ENCODE results near the gene NCMAP.

The NCMAP gene

GRCh38 chr1:24575905-24576587, 20.2 kb downstream of the NCMAP start:
- DNase-seq = peak; percentile 60

DNA sequence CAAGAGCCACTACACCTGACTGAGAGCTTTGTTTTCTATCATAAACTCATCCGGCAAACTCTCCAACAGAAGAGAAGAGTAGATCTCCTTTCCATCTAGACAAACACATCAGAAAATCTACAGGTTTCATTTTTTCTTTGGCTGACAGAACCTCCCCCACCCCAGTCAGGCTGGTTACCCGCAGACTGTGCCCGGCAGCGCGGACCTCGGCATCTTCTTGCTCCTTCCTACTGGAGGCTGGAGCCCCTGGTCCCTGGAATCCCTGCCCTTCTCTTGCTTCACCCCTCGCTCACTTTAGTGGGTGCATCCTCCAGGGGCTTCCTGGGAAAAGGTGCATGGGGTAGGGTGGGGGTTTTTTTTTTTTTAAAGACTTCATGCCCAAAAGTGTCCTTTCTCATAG, 23.0 kb downstream of the NCMAP start:
- no peak for DNase-seq

DNA sequence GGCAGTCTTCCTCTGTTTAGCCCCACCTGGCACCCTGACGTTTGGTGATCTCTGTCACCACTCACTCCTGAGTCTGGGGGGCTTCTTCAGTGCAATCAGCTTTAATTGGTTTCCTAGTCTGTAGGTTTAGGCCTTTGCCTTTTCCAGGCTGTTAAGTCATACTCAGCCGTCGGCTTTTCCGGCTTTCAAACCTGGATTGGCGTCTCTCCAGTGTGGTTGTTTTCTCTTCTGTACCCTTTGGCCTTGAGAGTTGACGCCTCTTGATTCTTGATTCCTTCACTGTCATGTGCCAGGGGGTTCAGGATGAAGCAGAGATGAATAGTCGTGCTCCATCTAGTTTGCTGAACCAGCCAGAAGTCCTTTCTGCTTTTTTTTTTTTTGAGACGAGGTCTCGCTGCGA, 24.9 kb downstream of the NCMAP start:
- no peak for DNase-seq

DNA sequence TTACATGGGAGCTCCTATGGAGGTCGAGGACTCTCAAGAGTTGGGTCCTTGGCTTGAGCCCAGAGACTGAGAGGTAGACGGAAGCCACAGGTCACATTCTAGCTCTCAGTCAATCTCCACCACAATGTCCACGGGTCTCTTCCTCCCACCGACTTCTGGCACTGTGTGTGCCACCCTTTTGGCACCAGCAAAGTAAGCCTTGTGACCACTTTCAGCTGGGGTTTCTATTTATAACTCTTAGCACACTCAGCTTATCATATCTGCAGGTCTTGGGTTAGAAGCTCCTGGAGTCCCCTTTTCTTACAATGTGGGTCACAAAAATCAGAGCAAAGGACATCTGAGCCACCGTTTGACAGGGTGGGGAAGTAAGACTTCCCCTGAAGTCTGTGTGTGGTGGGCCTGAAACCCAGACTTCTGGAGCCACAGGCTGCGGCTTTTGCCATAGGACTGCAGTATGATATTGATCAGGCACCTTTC, 28.3 kb downstream of the NCMAP start:
- no peak for DNase-seq

DNA sequence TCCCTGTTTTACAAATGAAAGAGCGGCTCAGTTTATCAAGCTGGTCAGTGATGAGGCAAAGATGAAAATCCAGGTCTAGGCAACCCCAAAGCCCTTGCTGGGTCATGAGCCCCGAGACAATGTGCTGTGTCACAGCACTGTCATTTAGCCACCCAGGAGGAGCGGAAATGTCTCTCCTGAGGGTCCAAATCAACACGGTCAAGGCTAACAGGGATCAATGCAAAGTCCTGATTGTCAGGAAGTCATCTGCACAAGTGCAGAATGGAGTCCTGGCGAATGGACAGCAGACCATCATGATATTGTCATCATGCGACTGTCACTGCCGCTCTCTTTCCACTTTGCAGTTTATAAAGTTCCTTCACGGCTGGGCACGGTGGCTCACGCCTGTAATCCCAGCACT, 30.2 kb downstream of the NCMAP start:
- DNase-seq = no peak

- DNase-seq = peak; percentile 24
These were observed 31.3 kb downstream of the NCMAP start for GRCh38 chr1:24586970-24587820.

DNA sequence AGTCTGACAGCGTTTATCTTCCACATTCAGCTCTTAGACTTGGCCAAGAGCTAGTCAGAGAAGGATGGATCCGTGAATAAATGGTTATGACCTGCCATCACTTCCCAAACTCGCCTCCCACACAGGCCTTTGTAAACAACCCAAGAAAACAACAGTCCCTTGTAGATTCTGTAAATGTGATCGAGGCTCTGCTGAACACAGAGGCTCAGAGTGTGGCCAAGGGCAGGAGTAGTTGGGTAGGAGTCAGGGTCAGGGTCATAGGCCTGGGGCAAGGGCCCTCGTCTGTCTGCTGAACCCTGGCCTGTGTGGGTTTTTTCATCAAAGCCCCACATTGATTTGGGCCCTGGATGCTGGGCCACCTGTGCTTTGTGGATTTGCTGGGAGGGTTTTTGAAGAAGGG, 32.7 kb downstream of the NCMAP start:
- DNase-seq = no peak

DNA sequence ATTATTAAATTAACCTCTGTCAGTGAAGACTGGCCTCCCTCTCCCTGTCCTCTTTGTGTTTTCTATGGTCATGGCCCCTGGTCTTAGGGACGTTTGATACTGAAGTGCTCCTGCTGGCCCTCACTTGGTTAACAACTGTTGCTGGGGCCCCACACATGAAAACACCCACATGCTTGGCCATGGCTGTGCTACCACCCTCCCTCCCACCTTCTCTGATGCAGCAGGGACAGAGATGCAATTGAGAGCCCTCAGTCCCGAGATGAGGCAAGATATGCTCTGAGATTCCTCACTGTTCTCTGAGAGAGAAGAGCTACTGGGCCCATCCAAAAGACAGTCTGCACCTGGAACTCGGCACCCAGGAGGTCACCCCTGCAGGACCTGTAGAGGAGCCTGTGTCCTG, 33.3 kb downstream of the NCMAP start:
- DNase-seq = no peak

GRCh38 chr1:24591781-24592180, 35.9 kb downstream of the NCMAP start:
- no peak for DNase-seq

GRCh38 chr1:24594328-24594598, 38.4 kb downstream of the NCMAP start:
- no peak for DNase-seq

GRCh38 chr1:24596401-24596880, 40.6 kb downstream of the NCMAP start:
- no peak for DNase-seq

DNA sequence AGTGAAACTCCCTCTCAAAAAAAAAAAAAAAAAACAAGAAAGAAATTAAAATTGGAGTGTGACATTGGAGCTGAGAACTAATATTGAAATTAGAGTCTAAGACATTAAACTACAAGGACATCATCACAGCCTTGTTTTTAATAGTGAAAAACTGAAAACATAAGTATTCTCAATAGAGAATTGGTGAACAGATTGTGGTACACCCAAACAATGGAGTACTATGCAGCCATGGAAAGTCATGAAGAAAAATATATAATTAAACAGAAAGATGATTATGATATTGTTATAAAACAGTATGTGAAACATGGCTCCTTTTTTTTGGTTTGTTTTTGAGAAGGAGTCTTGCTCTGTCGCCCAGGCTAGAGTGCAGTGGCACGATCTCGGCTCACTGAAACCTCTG, 43.4 kb downstream of the NCMAP start:
- DNase-seq = no peak

GRCh38 chr1:24600551-24600950, 44.7 kb downstream of the NCMAP start:
- no peak for DNase-seq

DNA sequence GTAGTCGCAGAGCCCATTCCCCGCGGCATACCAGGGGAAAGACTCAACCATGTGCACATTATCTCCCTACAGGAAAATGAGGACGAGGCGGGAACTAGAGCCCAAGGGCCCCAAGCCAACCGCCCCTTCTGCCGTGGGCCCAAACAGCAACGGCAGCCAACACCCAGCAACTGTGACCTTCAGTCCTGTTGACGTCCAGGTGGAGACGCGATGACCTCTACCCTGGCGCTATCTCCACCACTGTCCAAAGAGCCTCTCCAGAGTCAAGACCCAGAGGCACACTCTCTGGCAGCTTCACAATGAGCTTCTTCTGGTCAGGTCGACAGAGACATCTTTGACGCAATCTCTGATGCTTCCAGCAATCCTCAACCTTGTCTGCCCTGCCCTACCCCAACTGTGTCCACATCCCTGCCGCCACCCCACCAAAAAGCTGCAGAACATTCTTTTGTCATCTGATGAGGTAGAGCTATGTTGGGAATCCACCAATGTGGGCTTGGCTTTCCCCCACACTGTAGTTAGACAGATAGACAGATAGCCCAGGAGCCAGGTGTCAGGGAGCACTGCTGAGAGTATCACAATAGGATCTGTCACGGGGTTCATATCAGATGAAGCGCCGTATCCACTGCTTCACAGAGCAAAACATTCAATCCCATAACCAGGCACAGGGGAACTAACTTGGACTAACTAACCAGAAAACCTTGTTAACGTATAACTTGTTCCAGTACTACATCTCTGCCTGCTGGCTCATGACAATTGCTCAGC, 49.8 kb downstream of the NCMAP start:
- DNase-seq = no peak

GRCh38 chr1:24606296-24606605, 50.4 kb downstream of the NCMAP start:
- no peak for DNase-seq

DNA sequence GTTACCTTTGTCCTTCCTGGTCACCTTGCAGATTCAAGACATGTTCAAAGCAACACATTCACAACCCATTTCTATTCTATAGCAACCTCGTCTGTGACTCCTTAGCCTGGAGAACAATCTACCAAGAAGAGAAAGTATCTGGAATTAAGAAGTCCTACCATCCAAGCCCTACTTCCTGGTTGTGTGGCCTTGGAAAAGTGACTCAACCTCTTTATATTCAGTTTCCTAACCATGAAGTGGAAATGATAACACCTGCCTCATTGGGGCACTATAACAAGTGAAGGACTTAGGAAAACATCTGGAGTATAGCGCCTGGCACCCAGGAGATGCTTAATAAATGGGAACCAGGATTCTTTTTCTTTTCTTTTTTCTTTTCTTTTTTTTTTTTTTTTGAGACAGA, 50.7 kb downstream of the NCMAP start:
- no peak for DNase-seq

GRCh38 chr1:24609949-24610517, 54.1 kb downstream of the NCMAP start:
- no peak for DNase-seq

DNA sequence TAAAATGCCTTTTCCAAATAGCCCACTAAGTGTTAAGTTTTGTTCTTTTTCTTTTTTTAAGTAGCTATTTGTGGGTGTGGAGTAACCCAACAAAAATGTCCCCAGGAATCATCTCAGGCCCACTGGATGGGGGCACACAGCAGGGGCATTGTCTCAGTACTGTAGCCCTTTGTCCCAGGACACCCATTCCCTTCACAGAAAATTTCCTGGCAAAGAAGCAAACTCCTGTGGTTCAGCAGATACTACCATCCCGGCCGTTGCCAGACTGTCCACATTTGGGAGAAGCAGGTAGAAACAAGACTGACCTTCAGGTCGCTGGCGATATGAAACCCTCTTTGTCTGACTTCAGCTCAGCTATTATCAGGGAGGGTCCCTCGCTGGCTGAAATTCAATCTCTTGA, 63.5 kb downstream of the NCMAP start:
- DNase-seq = peak; percentile 22

DNA sequence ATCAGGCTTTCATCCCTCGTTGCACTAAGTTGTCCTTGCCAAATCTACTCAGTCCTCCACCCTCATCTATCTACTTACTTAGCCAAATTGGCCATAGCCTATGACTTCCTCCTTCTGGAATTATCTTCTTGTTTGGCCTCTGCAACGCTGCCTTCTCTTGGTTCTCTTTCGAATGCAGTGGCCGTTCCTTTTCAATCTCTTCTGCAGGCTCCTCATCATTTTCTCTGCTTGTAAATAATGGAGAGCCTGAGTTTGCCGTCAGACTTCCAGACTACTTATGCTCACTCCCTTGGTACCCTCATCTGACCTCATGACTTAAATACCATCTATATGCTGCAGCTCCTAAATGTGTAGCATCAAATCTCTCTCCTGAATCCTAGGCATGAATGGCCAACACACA, 64.8 kb downstream of the NCMAP start:
- no peak for DNase-seq

DNA sequence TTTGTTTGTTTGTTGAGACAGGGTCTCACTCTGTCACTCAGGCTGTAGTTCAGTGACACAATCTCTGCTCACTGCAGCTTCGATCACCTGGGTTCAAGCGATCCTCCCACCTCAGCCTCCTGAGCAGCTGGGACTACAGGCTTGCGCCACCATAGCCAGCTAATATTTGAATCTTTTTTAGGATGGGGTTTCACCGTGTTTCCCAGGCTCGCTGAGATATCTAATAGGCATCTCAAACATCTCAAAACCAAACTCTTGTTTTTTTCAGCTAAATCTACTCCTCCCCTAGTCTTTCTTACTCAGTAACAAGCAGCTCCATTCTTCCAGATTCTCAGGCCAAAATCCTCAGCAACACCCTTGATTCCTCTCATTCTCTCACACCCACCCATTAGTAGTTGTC, 65.2 kb downstream of the NCMAP start:
- no peak for DNase-seq

DNA sequence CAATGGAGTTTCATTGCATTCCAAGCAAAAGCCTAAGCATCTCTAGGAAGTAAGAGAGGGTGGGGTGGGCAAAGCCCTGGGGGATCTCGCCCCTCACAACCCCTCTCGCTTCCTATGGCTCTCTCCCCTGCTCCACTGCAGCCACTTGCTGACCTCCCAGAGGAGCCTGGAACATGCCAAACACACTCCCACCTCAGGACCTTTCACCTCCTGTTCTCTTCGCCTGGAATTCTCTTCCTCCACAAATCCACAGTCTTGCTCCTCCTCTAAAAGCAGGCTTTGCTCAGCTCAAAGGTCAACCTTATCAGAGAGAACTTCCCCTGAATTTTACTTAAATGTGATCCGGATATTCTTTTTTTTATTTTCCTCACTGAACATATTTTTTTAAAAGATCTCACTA, 66.3 kb downstream of the NCMAP start:
- DNase-seq = no peak

GRCh38 chr1:24632832-24633175, 76.9 kb downstream of the NCMAP start:
- no peak for DNase-seq

GRCh38 chr1:24635195-24635843, 79.4 kb downstream of the NCMAP start:
- no peak for DNase-seq
